Measurements from ENCODE around the gene COQ10A. TPM values are rescaled to one million over a fixed set of nuclear protein-coding genes. Genes with fewer than 3 reads are reported as not detected.

COQ10A gene
- total RNA-seq, 4 donors from 2014 or later = 1.6 to 9.5 (median 4.1) TPM

DNA sequence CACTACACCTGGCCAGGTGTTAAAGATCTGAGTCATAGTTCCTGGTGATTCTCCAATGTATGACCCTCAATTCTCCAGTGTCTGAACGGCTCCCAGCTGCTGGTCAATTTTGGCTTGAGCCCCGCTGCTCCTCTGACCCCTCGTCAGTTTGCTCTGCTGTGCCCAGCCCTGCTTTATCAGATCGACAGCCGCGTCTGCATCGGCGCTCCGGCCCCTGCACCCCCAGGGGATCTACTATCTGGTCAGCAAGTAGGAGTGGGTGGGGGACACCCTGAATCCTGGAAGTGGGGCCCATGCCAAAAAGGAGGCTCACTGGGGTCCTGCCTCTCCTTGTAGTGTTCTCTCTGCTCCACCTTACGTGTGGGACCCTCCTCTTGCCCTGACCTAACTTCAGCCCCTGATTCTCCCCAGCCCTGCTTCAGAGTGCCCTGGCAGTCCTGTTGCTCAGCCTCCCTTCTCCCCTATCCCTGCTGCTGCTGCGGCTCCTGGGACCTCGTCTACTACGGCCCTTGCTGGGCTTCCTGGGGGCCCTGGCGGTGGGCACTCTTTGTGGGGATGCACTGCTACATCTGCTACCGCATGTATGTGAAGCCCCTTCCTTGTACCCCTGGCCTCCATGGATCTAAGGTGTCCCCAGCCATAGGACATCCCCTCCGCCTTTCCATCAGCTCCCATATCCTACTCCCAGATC is 31.9 kb upstream of the COQ10A start:
- Histone ChIP-seq H3K27ac (no peak overlapping the region), H3K9me3 (no peaks in the 10 kb centered on the region), H3K4me1 (no peaks in the 10 kb centered on the region), H3K27me3 (no peaks in the 10 kb centered on the region), H3K36me3 (peaks cover 0 to 34% (median 0%) of the 10 kb centered on the region in 3 donors), H3K4me3 (no peak overlapping the region)
- DNase-seq = no peak
- TF ChIP-seq, protein P1, sequence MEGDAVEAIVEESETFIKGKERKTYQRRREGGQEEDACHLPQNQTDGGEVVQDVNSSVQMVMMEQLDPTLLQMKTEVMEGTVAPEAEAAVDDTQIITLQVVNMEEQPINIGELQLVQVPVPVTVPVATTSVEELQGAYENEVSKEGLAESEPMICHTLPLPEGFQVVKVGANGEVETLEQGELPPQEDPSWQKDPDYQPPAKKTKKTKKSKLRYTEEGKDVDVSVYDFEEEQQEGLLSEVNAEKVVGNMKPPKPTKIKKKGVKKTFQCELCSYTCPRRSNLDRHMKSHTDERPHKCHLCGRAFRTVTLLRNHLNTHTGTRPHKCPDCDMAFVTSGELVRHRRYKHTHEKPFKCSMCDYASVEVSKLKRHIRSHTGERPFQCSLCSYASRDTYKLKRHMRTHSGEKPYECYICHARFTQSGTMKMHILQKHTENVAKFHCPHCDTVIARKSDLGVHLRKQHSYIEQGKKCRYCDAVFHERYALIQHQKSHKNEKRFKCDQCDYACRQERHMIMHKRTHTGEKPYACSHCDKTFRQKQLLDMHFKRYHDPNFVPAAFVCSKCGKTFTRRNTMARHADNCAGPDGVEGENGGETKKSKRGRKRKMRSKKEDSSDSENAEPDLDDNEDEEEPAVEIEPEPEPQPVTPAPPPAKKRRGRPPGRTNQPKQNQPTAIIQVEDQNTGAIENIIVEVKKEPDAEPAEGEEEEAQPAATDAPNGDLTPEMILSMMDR (IDR thresholded peaks at IDR 0.05) = no peak
- TF ChIP-seq POLR2A (IDR thresholded peaks at IDR 0.05) = no peak
- 72 to 77% methylated on average over 16 of the region's 16 CpGs for WGBS, 2 donors
- intact Hi-C loops (cut with DNase I) = no loop called here

DNA sequence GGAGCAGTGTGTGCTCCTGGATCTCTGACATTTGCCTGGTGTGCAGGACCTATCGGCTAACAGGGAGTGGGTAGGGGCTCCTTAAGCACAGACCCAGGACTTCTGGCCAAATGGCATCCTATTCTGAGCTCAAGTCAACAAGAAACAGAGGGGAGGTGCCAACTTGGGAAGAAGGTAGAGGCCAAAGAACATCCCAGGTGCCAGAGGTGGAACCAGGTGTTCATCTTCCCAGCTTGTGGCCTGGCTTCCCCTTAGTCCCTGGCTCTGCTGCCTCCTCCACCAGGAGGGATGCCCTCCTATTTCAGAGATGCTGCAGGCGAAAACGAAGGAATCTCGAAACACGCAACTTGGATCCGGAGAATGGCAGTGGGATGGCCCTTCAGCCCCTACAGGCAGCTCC is 30.7 kb upstream of the COQ10A start:
- 83 to 100% methylated on average over 1 to 5 of the region's 6 CpGs for WGBS, 2 donors

DNA sequence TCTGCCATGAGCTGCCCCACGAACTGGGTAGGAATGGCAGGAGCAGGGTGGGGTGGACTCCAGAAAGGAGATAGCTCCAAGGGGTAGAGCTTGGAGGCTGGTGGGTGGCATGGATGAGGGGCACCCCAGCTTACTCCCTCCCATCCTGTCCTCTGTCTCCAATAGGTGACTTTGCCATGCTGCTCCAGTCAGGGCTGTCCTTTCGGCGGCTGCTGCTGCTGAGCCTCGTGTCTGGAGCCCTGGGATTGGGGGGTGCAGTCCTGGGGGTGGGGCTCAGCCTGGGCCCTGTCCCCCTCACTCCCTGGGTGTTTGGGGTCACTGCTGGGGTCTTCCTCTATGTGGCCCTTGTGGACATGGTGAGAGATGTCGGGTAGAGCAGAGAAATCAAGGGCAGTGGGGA is 29.8 kb upstream of the COQ10A start:
- TF ChIP-seq, protein P1 (IDR thresholded peaks at IDR 0.05) = no peak
- no peak for TF ChIP-seq POLR2A (IDR thresholded peaks at IDR 0.05)
- 44% methylated on average over 1 of the region's 5 CpGs; no CpG with 5 or more reads in 1 of the 2 donors for WGBS, 2 donors
- intact Hi-C loops (cut with DNase I) = no loop called here
- H3K4me1 ChIP-seq = no peaks in the 10 kb centered on the region
- no peak overlapping the region for H3K4me3 ChIP-seq
- no peak overlapping the region for H3K27ac ChIP-seq
- peaks cover 0 to 55% (median 8%) of the 10 kb centered on the region in 3 donors for H3K36me3 ChIP-seq
- no peaks in the 10 kb centered on the region for H3K27me3 ChIP-seq
- no peak for DNase-seq
- H3K9me3 ChIP-seq = no peaks in the 10 kb centered on the region

More for the DNA sequence above, 30.7 kb upstream of the COQ10A start:
- intact Hi-C loops (cut with DNase I) = no loop called here
- no peak overlapping the region for H3K4me3 ChIP-seq
- no peaks in the 10 kb centered on the region for H3K9me3 ChIP-seq
- peaks cover 0 to 46% (median 0%) of the 10 kb centered on the region in 3 donors for H3K36me3 ChIP-seq
- TF ChIP-seq POLR2A (IDR thresholded peaks at IDR 0.05) = no peak
- TF ChIP-seq, protein P1 (IDR thresholded peaks at IDR 0.05) = no peak
- H3K27ac ChIP-seq = no peak overlapping the region
- H3K27me3 ChIP-seq = no peaks in the 10 kb centered on the region
- DNase-seq = no peak
- no peaks in the 10 kb centered on the region for H3K4me1 ChIP-seq

DNA sequence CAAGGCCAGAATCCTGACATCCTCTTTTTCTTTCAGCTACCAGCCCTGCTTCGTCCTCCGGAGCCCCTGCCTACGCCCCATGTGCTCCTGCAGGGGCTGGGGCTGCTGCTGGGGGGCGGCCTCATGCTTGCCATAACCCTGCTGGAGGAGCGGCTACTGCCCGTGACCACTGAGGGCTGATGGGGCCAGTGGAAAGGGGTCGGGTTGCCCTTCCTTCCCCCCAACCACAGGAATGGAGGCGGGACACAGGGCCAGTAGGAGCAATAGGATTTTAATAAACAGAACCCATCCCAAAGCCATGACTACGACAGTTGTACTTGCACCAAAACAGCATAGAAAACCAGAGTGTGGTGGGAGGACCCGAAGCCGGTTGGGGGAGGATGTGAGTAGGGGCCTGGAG is 29.2 kb upstream of the COQ10A start:
- Histone ChIP-seq H3K27me3 (no peaks in the 10 kb centered on the region), H3K4me3 (no peak overlapping the region), H3K4me1 (no peaks in the 10 kb centered on the region), H3K9me3 (no peaks in the 10 kb centered on the region), H3K27ac (no peak overlapping the region), H3K36me3 (peaks cover 2 to 61% (median 11%) of the 10 kb centered on the region in 3 donors)
- TF ChIP-seq, protein P1 (IDR thresholded peaks at IDR 0.05) = no peak
- no peak for TF ChIP-seq POLR2A (IDR thresholded peaks at IDR 0.05)
- 69 to 74% methylated on average over 2 to 3 of the region's 11 CpGs for WGBS, 2 donors
- intact Hi-C loops (cut with DNase I) = no loop called here
- DNase-seq = no peak

DNA sequence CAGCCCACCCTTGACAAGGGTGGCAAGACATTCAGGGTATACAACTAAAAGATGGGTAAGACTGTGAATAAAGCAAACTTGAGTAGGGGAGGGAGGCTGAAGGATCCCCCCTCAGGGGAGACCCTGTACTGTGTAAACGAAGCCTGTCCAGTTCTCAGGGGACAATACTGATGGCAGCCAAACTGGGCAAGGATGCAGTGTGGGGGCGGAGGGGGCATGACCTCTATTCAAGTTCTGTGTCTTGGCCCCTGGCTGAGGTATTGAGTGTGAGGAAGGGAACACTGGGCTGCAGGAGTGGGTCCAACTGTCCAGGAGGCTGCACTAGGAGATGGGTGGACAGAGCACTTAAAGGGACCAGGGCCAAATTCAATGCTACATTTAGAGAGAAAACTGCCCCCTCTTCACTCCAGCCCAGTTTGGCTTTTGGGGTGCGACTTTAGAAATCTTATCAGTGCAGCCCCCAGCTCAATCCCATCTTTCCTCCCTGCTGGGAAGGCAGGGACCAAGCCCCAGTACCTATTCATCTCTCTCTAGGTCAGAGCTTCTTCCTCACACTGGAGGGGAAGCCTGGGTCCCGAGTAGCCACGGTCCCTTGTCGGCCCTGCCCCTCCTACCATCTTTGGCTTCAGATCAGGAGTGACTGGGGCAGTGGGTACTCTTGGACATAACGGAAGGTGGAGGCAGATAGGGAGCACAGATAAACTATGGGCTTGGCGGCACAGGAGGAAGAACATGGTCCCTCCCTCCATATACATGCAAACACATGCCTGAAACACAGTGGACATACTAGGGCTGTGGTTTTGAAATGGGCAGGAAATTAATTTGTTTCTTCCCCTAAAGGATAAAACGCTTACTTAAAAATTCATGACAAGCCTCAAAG is 25.1 kb upstream of the COQ10A start:
- Histone ChIP-seq H3K27me3 (no peaks in the 10 kb centered on the region), H3K9me3 (no peaks in the 10 kb centered on the region), H3K4me1 (no peaks in the 10 kb centered on the region), H3K27ac (no peak overlapping the region), H3K36me3 (peaks cover 28 to 100% (median 50%) of the 10 kb centered on the region in 3 donors), H3K4me3 (no peak overlapping the region)
- WGBS, 2 donors = 68 to 75% methylated on average over 6 to 7 of the region's 9 CpGs
- no peak for DNase-seq
- no peak for TF ChIP-seq POLR2A (IDR thresholded peaks at IDR 0.05)
- TF ChIP-seq, protein P1 (IDR thresholded peaks at IDR 0.05) = no peak
- intact Hi-C loops (cut with DNase I) = no loop called here
